CD14-positive monocyte (primary cell): ENCODE data around the gene KREMEN1. TPM values are rescaled to one million over a fixed set of nuclear protein-coding genes. Genes with fewer than 3 reads are reported as not detected.

Experiments
- DNase-seq, 3 donors: peaks; one replicate each; pipeline ENCODE4 v3.0.0-alpha.2; 2011 to 2022
- H2AFZ ChIP-seq: 2 replicates; pipeline ENCODE4 v1.6.0; 2012; ENCODE audit warnings: mild to moderate bottlenecking, low read depth, low read length, inconsistent platforms; ENCODE audit not compliant: insufficient read depth, poor library complexity, severe bottlenecking
- H3K27ac ChIP-seq, 2 donors: 1 replicate in 1 of 2; 2 replicates in 1 of 2; pipeline ENCODE4 v1.5.1; 2012 to 2013; ENCODE audit warnings: low read length in 2 of 2, control low read depth in 1 of 2, inconsistent platforms in 1 of 2, low read depth in 1 of 2, mild to moderate bottlenecking in 1 of 2
- H3K27me3 ChIP-seq, 2 donors: one replicate each; pipeline versions ENCODE4 v1.6.0 to v1.6.1; 2011 to 2013; ENCODE audit warnings: low read length in 2 of 2; ENCODE audit not compliant: control insufficient read depth in 2 of 2, insufficient read depth in 2 of 2
- H3K36me3 ChIP-seq, 2 donors: replicated peaks in 1 of 2; 1 replicate in 1 of 2; 2 replicates in 1 of 2; pipeline versions ENCODE4 v1.5.1 to v1.6.1; 2012 to 2013; ENCODE audit warnings: low read length in 2 of 2, control low read depth in 1 of 2, inconsistent platforms in 1 of 2, mild to moderate bottlenecking in 1 of 2; ENCODE audit not compliant: insufficient read depth in 2 of 2, control insufficient read depth in 1 of 2
- H3K4me1 ChIP-seq, 2 donors: 1 replicate in 1 of 2; 2 replicates in 1 of 2; pipeline versions ENCODE4 v1.5.1 to v1.6.1; 2012 to 2013; ENCODE audit warnings: low read length in 2 of 2, control low read depth in 1 of 2, inconsistent platforms in 1 of 2, mild to moderate bottlenecking in 1 of 2, moderate library complexity in 1 of 2; ENCODE audit not compliant: insufficient read depth in 2 of 2, control insufficient read depth in 1 of 2
- H3K4me2 ChIP-seq: replicated peaks from 2 replicates; pipeline ENCODE3; 2012; ENCODE audit warnings: low read length, moderate library complexity, mild to moderate bottlenecking; ENCODE audit not compliant: poor library complexity, severe bottlenecking; ENCODE audit errors: extremely low read depth
- H3K4me3 ChIP-seq, 3 experiments: fragments of 200-600 bp in 1 of 3; sonication (generic) in 1 of 3; replicated peaks in 1 of 3; 1 replicate in 2 of 3; 2 replicates in 1 of 3; pipeline ENCODE4 v1.5.1; 2011 to 2013; ENCODE audit warnings: low read length in 3 of 3, mild to moderate bottlenecking in 3 of 3, control low read depth in 2 of 3, low read depth in 2 of 3, inconsistent platforms in 1 of 3, moderate library complexity in 1 of 3
- H3K79me2 ChIP-seq: 2 replicates; pipeline ENCODE4 v1.6.0; 2012; ENCODE audit warnings: mild to moderate bottlenecking, control low read depth, inconsistent platforms, low read length, moderate library complexity; ENCODE audit not compliant: insufficient read depth
- H3K9ac ChIP-seq: 2 replicates; pipeline ENCODE4 v1.6.0; 2017; ENCODE audit warnings: low read length, mild to moderate bottlenecking; ENCODE audit not compliant: insufficient read depth, poor library complexity, severe bottlenecking
- H3K9me3 ChIP-seq, 2 donors: replicated peaks in 1 of 2; 1 replicate in 1 of 2; 2 replicates in 1 of 2; pipeline versions ENCODE4 v1.5.1 to v1.6.1; 2012 to 2013; ENCODE audit warnings: low read length in 2 of 2, control low read depth in 1 of 2; ENCODE audit not compliant: control insufficient read depth in 1 of 2, insufficient read depth in 1 of 2
- H4K20me1 ChIP-seq: 2 replicates; pipeline ENCODE4 v1.6.0; 2012; ENCODE audit warnings: mild to moderate bottlenecking, low read length, control low read depth, moderate library complexity; ENCODE audit not compliant: insufficient read depth
- H3K27ac Mint-ChIP-seq, 7 donors: one replicate each; pipeline ENCODE4 v1.8.0; 2020; ENCODE audit warnings: mild to moderate bottlenecking in 7 of 7, mixed read lengths in 7 of 7, moderate library complexity in 6 of 7, inconsistent platforms in 2 of 7
- H3K27me3 Mint-ChIP-seq, 3 donors: one replicate each; pipeline ENCODE4 v1.8.0; 2021 to 2022; ENCODE audit warnings: low read depth in 3 of 3, mild to moderate bottlenecking in 3 of 3, mixed read lengths in 3 of 3, moderate library complexity in 3 of 3, inconsistent platforms in 1 of 3
- H3K36me3 Mint-ChIP-seq, 2 donors: one replicate each; pipeline ENCODE4 v1.8.0; 2020; ENCODE audit warnings: mixed read lengths in 2 of 2, inconsistent platforms in 1 of 2, mild to moderate bottlenecking in 1 of 2
- H3K4me1 Mint-ChIP-seq: one replicate; pipeline ENCODE4 v1.8.0; 2020; ENCODE audit warnings: mild to moderate bottlenecking, mixed read lengths
- H3K4me3 Mint-ChIP-seq, 2 donors: one replicate each; pipeline ENCODE4 v1.8.0; 2020; ENCODE audit warnings: mild to moderate bottlenecking in 2 of 2, mixed read lengths in 2 of 2, moderate library complexity in 1 of 2
- H3K9me3 Mint-ChIP-seq, 7 donors: one replicate each; pipeline ENCODE4 v1.8.0; 2020 to 2022; ENCODE audit warnings: mixed read lengths in 7 of 7, mild to moderate bottlenecking in 6 of 7, moderate library complexity in 6 of 7, inconsistent platforms in 2 of 7
- WGBS: methylation state at CpG from one replicate; pipeline ENCODE4 v1.1.5; 2013; ENCODE audit warnings: missing lambda C conversion rate; ENCODE audit not compliant: insufficient coverage; 5-methylcytosine and 5-hydroxymethylcytosine counted together
- intact Hi-C, 2 donors: fragments of 100-400 bp; cut with micrococcal nuclease; formaldehyde crosslinking; loops; one replicate each; pipeline versions ENCODE4 v1.15.0 to v1.15.1; 2023
- polyA plus RNA-seq, 3 donors: library from polyadenylated mRNA; depleted of rRNA in 1 of 3; unstranded in 2 of 3; stranded (reverse) in 1 of 3; fragments of 300-500 nt in 2 of 3; fragments of >200 nt in 1 of 3; fragmentation: Illumina TruSeq in 2 of 3; gene quantifications; 1 replicate in 2 of 3; 2 replicates in 1 of 3; pipeline ENCODE4 v1.2.3, GENCODE V29; 2012 to 2021
- TF ChIP-seq, protein P1 (sequence below): fragments of 200-600 bp; IDR thresholded peaks from one replicate; pipeline ENCODE4 v1.8.0; 2022; ENCODE audit warnings: antibody characterized with exemption, mild to moderate bottlenecking

The KREMEN1 gene
- polyA plus RNA-seq, 3 donors: 0.47 to 1.6 (median 0.69) TPM

DNA sequence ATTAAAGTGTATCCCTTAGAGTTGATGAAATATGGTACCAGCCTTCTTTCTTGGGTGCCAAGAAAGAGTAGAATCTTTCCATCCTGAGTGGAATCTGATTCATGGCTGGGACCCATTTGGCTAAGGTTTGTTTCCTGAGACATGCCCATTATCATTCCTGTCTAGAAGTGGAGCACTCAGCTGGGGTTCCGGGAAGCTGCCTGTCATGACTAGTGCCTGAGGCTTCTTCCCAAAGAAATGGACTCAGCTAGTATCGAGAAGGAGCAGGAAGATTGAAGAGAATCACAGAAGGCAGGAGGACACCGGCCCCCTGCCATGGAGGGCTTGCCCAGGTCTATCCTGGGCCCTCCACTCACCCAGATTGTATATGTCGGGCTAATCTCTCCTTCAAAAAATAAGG is 57.6 kb downstream of the KREMEN1 start:
- H4K20me1 ChIP-seq: no peaks in the 10 kb centered on the region
- peaks cover 5% of the 10 kb centered on the region for H3K4me1 Mint-ChIP-seq
- H3K4me1 ChIP-seq: no peaks in the 10 kb centered on the region
- DNase-seq: no peak
- 92% methylated on average over 2 of the region's 4 CpGs for WGBS
- intact Hi-C loops: no loop called here
- H3K27me3 ChIP-seq: no peaks in the 10 kb centered on the region
- H3K4me3 Mint-ChIP-seq: no peak overlapping the region
- H3K27ac ChIP-seq: no peak overlapping the region
- no peak overlapping the region for H3K4me2 ChIP-seq
- H3K27me3 Mint-ChIP-seq: peaks cover 0 to 6% (median 3%) of the 10 kb centered on the region in 3 donors
- peaks cover 0 to 7% (median 4%) of the 10 kb centered on the region in 7 donors for H3K9me3 Mint-ChIP-seq
- no peaks in the 10 kb centered on the region for H3K79me2 ChIP-seq
- H3K9me3 ChIP-seq: no peaks in the 10 kb centered on the region
- no peak overlapping the region for H3K27ac Mint-ChIP-seq
- H3K4me3 ChIP-seq: no peak overlapping the region
- no peak overlapping the region for H2AFZ ChIP-seq
- no peaks in the 10 kb centered on the region for H3K36me3 Mint-ChIP-seq
- TF ChIP-seq, protein P1, sequence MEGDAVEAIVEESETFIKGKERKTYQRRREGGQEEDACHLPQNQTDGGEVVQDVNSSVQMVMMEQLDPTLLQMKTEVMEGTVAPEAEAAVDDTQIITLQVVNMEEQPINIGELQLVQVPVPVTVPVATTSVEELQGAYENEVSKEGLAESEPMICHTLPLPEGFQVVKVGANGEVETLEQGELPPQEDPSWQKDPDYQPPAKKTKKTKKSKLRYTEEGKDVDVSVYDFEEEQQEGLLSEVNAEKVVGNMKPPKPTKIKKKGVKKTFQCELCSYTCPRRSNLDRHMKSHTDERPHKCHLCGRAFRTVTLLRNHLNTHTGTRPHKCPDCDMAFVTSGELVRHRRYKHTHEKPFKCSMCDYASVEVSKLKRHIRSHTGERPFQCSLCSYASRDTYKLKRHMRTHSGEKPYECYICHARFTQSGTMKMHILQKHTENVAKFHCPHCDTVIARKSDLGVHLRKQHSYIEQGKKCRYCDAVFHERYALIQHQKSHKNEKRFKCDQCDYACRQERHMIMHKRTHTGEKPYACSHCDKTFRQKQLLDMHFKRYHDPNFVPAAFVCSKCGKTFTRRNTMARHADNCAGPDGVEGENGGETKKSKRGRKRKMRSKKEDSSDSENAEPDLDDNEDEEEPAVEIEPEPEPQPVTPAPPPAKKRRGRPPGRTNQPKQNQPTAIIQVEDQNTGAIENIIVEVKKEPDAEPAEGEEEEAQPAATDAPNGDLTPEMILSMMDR: no peak
- no peaks in the 10 kb centered on the region for H3K36me3 ChIP-seq
- no peak overlapping the region for H3K9ac ChIP-seq

DNA sequence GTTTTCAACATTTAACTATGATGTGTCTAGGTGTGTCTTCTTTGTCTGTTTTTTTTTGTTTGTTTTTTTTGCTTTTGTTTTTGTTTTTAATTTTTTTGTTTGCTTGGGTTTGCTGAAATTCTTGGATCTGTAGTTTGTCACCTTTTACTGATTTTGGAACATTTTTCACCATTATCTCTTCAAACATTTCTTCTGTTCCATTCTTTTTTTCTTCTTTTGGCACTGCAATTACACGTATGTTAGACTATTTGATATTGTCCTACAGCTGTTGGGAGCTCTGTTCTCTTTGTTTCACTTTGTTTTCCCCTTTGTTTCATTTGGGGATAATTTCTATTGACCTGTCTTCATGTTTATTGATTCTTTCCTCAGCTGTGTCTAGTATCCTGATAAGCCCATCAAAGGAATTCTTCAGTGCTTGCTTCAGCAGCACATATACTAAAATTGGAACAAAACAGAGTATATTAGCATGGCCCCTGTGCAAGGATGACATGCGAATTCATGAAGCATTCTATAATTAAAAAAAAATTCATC is 60.8 kb downstream of the KREMEN1 start:
- no peak overlapping the region for H3K4me2 ChIP-seq
- Mint-ChIP-seq H3K4me1 (peaks cover 8% of the 10 kb centered on the region), H3K36me3 (no peaks in the 10 kb centered on the region), H3K27me3 (peaks cover 3 to 8% (median 4%) of the 10 kb centered on the region in 3 donors), H3K9me3 (peaks cover 0 to 7% (median 4%) of the 10 kb centered on the region in 7 donors), H3K27ac (no peak overlapping the region), H3K4me3 (no peak overlapping the region)
- no peak overlapping the region for H2AFZ ChIP-seq
- H3K27ac ChIP-seq: no peak overlapping the region
- no peaks in the 10 kb centered on the region for H3K36me3 ChIP-seq
- WGBS: no CpG with 5 or more reads among the region's 2 CpGs
- no peaks in the 10 kb centered on the region for H3K27me3 ChIP-seq
- H4K20me1 ChIP-seq: no peaks in the 10 kb centered on the region
- no peaks in the 10 kb centered on the region for H3K9me3 ChIP-seq
- no peak overlapping the region for H3K9ac ChIP-seq
- TF ChIP-seq, protein P1: no peak
- no peaks in the 10 kb centered on the region for H3K4me1 ChIP-seq
- H3K4me3 ChIP-seq: no peak overlapping the region
- H3K79me2 ChIP-seq: no peaks in the 10 kb centered on the region
- DNase-seq: no peak
- intact Hi-C loops: no loop called here
